Prostate gland (tissue), 2 donors: ENCODE measurements around the gene GANC.

Source experiments
- POLR2A ChIP-seq: fragments of 450-650 bp; IDR thresholded peaks from one replicate; pipeline ENCODE4 v1.6.1; 2016; ENCODE audit warnings: antibody characterized with exemption, mild to moderate bottlenecking
- POLR2AphosphoS5 ChIP-seq: sonication (generic); formaldehyde crosslinking; IDR thresholded peaks from one replicate; pipeline ENCODE4 v1.6.1; 2017; ENCODE audit warnings: antibody characterized with exemption
- TF ChIP-seq, protein P1 (sequence below), 4 experiments: fragments of 200-600 bp in 2 of 4; fragments of 450-650 bp in 2 of 4; sonication (generic) in 2 of 4; IDR thresholded peaks; 1 replicate in 3 of 4; 2 replicates in 1 of 4; pipeline ENCODE4 v1.5.1; 2016 to 2019; ENCODE audit warnings: antibody characterized with exemption in 4 of 4, mild to moderate bottlenecking in 2 of 4, moderate library complexity in 2 of 4

DNA sequence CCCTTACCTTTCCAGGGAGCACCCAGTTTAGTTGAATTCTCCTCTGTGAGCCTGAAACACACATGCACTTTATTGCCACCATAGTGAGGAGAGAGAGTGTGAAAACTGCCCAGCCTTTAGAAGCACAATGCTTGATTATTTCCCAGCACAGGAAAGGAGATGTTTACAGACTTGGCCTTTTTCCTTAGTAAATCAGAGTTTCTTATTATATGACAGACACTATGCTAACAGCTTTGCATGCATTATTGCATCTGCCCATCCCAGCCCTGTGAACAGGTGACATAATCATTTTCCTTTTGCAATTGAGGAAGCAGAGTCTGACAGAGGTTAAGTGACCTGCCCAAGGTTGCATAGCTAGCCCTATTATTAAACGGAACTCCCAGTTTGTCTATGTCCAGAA, 122.8 kb downstream of the GANC start:
- TF ChIP-seq, protein P1, sequence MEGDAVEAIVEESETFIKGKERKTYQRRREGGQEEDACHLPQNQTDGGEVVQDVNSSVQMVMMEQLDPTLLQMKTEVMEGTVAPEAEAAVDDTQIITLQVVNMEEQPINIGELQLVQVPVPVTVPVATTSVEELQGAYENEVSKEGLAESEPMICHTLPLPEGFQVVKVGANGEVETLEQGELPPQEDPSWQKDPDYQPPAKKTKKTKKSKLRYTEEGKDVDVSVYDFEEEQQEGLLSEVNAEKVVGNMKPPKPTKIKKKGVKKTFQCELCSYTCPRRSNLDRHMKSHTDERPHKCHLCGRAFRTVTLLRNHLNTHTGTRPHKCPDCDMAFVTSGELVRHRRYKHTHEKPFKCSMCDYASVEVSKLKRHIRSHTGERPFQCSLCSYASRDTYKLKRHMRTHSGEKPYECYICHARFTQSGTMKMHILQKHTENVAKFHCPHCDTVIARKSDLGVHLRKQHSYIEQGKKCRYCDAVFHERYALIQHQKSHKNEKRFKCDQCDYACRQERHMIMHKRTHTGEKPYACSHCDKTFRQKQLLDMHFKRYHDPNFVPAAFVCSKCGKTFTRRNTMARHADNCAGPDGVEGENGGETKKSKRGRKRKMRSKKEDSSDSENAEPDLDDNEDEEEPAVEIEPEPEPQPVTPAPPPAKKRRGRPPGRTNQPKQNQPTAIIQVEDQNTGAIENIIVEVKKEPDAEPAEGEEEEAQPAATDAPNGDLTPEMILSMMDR (IDR thresholded peaks at IDR 0.05): no peak
- no peak for TF ChIP-seq POLR2A
- no peak for TF ChIP-seq POLR2AphosphoS5
